WTC11 (cell line): ENCODE data around the gene SMAP2. TPM values are rescaled to one million over a fixed set of nuclear protein-coding genes. Genes with fewer than 3 reads are reported as not detected.

Experiments
- ATAC-seq: fragments of 200-7000 bp; cut with Tn5 transposase; 2 replicates; pipeline ENCODE4 v1.10.0; 2021; ENCODE audit warnings: mild to moderate bottlenecking, moderate library complexity
- CTCF ChIA-PET: fragments of 300-600 bp; sonication (Branson Sonifier 250); formaldehyde crosslinking; loops from one replicate; lab custom pipeline; 2021; ENCODE audit warnings: antibody characterized with exemption; lab: Charles Lee
- POLR2A ChIA-PET: fragments of 350-600 bp; sonication (Branson Sonifier 250); formaldehyde crosslinking; loops from one replicate; lab custom pipeline; 2021; ENCODE audit warnings: antibody characterized with exemption; lab: Charles Lee
- DNase-seq: peaks from one replicate; pipeline ENCODE4 v3.0.0; 2021; ENCODE audit warnings: low spot score
- H3K27ac Mint-ChIP-seq: 2 replicates; pipeline ENCODE4 v1.8.0; 2021; ENCODE audit warnings: mixed read lengths
- H3K27me3 Mint-ChIP-seq: 2 replicates; pipeline ENCODE4 v1.8.0; 2021; ENCODE audit warnings: low read depth, mild to moderate bottlenecking, moderate library complexity, mixed read lengths
- H3K36me3 Mint-ChIP-seq: 2 replicates; pipeline ENCODE4 v1.8.0; 2021; ENCODE audit warnings: mixed read lengths
- H3K4me1 Mint-ChIP-seq: 2 replicates; pipeline ENCODE4 v1.8.0; 2022; ENCODE audit warnings: mixed read lengths
- H3K4me3 Mint-ChIP-seq: 2 replicates; pipeline ENCODE4 v1.8.0; 2021; ENCODE audit warnings: mild to moderate bottlenecking, moderate library complexity, mixed read lengths
- H3K9me3 Mint-ChIP-seq: 2 replicates; pipeline ENCODE4 v1.8.0; 2021; ENCODE audit warnings: mixed read lengths
- CDX4 ChIP-seq: fragments of 250-450 bp; sonication (Bioruptor Pico); IDR thresholded peaks from 2 replicates; pipeline ENCODE4 v1.9.0; 2021; ENCODE audit warnings: moderate library complexity, mild to moderate bottlenecking, inconsistent platforms, borderline replicate concordance
- CTCF ChIP-seq: fragments of 200-600 bp; IDR thresholded peaks from 2 replicates; pipeline ENCODE4 v1.8.0; 2022; ENCODE audit warnings: antibody characterized with exemption
- E2F4 ChIP-seq: sonication (generic); formaldehyde crosslinking; IDR thresholded peaks from 2 replicates; pipeline ENCODE4 v1.8.1; 2022; ENCODE audit warnings: low read depth, mild to moderate bottlenecking, moderate library complexity, missing genetic modification reagents, borderline replicate concordance
- E2F5 ChIP-seq: sonication (generic); formaldehyde crosslinking; IDR thresholded peaks from 2 replicates; pipeline ENCODE4 v1.8.1; 2022; ENCODE audit warnings: mild to moderate bottlenecking, moderate library complexity, missing genetic modification reagents
- FOXP1 ChIP-seq: sonication (generic); formaldehyde crosslinking; IDR thresholded peaks from 2 replicates; pipeline ENCODE4 v1.8.0; 2022; ENCODE audit warnings: missing genetic modification reagents, mild to moderate bottlenecking, moderate library complexity, borderline replicate concordance
- HMGA2 ChIP-seq: fragments of 250-450 bp; sonication (Bioruptor Pico); IDR thresholded peaks from 2 replicates; pipeline ENCODE4 v1.4.0; 2021; ENCODE audit warnings: mild to moderate bottlenecking, moderate library complexity
- NFATC4 ChIP-seq: fragments of 250-450 bp; sonication (Bioruptor Pico); IDR thresholded peaks from 2 replicates; pipeline ENCODE4 v1.9.0; 2021; ENCODE audit warnings: mild to moderate bottlenecking
- RELA ChIP-seq: sonication (generic); formaldehyde crosslinking; IDR thresholded peaks from 2 replicates; pipeline ENCODE4 v1.8.1; 2022; ENCODE audit warnings: missing genetic modification reagents, mild to moderate bottlenecking, borderline replicate concordance
- SOX15 ChIP-seq: fragments of 250-450 bp; sonication (Bioruptor Pico); IDR thresholded peaks from 2 replicates; pipeline ENCODE4 v1.9.0; 2021; ENCODE audit warnings: mild to moderate bottlenecking
- ZBTB21 ChIP-seq: sonication (generic); formaldehyde crosslinking; IDR thresholded peaks from 2 replicates; pipeline ENCODE4 v1.8.1; 2023; ENCODE audit warnings: mild to moderate bottlenecking, missing genetic modification reagents, borderline replicate concordance
- ZNF138 ChIP-seq: sonication (generic); formaldehyde crosslinking; conservative IDR thresholded peaks from 2 replicates; pipeline ENCODE4 v1.8.1; 2022; ENCODE audit warnings: mild to moderate bottlenecking, moderate library complexity, missing genetic modification reagents
- ZNF219 ChIP-seq: sonication (generic); formaldehyde crosslinking; IDR thresholded peaks from 2 replicates; pipeline ENCODE4 v1.8.0; 2023; ENCODE audit warnings: missing genetic modification reagents, mild to moderate bottlenecking, borderline replicate concordance
- ZNF232 ChIP-seq: sonication (generic); formaldehyde crosslinking; IDR thresholded peaks from 2 replicates; pipeline ENCODE4 v1.8.0; 2022; ENCODE audit warnings: mild to moderate bottlenecking, missing genetic modification reagents
- ZNF281 ChIP-seq: sonication (generic); formaldehyde crosslinking; IDR thresholded peaks from 2 replicates; pipeline ENCODE4 v1.8.0; 2023; ENCODE audit warnings: mild to moderate bottlenecking, missing genetic modification reagents
- ZNF671 ChIP-seq: fragments of 250-450 bp; sonication (Bioruptor Pico); IDR thresholded peaks from 2 replicates; pipeline ENCODE4 v1.8.0; 2021; ENCODE audit warnings: mild to moderate bottlenecking
- total RNA-seq: library from RNA; stranded (reverse); gene quantifications from 3 replicates; pipeline ENCODE4 v1.2.3, GENCODE V29; 2021
- TF ChIP-seq, protein P1 (sequence below): sonication (generic); formaldehyde crosslinking; IDR thresholded peaks from 2 replicates; pipeline ENCODE4 v1.8.0; 2022; ENCODE audit warnings: mild to moderate bottlenecking, missing genetic modification reagents
- TF ChIP-seq, protein P2 (sequence below): sonication (generic); formaldehyde crosslinking; IDR thresholded peaks from 2 replicates; pipeline ENCODE4 v1.8.0; 2023; ENCODE audit warnings: missing genetic modification reagents
- TF ChIP-seq, protein P3 (sequence below): fragments of 250-450 bp; sonication (Bioruptor Pico); IDR thresholded peaks from 2 replicates; pipeline ENCODE4 v1.8.0; 2021; ENCODE audit warnings: mild to moderate bottlenecking
- TF ChIP-seq, protein P4 (sequence below): sonication (generic); formaldehyde crosslinking; IDR thresholded peaks from 2 replicates; pipeline ENCODE4 v1.8.0; 2022; ENCODE audit warnings: mild to moderate bottlenecking, missing genetic modification reagents

SMAP2 gene
- total RNA-seq, 1 experiment from 2014 or later = 4.9 TPM

- TF ChIP-seq ZNF671 (no peak), SOX15 (CRISPR knock-in tag) (no peak), CTCF (no peak), FOXP1 (CRISPR knock-in tag) (no peak), NFATC4 (CRISPR knock-in tag) (no peak), E2F4 (CRISPR knock-in tag) (no peak), ZNF138 (CRISPR knock-in tag) (no peak)
- TF ChIP-seq, protein P1, sequence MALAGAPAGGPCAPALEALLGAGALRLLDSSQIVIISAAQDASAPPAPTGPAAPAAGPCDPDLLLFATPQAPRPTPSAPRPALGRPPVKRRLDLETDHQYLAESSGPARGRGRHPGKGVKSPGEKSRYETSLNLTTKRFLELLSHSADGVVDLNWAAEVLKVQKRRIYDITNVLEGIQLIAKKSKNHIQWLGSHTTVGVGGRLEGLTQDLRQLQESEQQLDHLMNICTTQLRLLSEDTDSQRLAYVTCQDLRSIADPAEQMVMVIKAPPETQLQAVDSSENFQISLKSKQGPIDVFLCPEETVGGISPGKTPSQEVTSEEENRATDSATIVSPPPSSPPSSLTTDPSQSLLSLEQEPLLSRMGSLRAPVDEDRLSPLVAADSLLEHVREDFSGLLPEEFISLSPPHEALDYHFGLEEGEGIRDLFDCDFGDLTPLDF (CRISPR knock-in tag) = no peak
- TF ChIP-seq, protein P2, sequence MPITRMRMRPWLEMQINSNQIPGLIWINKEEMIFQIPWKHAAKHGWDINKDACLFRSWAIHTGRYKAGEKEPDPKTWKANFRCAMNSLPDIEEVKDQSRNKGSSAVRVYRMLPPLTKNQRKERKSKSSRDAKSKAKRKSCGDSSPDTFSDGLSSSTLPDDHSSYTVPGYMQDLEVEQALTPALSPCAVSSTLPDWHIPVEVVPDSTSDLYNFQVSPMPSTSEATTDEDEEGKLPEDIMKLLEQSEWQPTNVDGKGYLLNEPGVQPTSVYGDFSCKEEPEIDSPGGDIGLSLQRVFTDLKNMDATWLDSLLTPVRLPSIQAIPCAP (CRISPR knock-in tag) = no peak
- TF ChIP-seq, protein P3, sequence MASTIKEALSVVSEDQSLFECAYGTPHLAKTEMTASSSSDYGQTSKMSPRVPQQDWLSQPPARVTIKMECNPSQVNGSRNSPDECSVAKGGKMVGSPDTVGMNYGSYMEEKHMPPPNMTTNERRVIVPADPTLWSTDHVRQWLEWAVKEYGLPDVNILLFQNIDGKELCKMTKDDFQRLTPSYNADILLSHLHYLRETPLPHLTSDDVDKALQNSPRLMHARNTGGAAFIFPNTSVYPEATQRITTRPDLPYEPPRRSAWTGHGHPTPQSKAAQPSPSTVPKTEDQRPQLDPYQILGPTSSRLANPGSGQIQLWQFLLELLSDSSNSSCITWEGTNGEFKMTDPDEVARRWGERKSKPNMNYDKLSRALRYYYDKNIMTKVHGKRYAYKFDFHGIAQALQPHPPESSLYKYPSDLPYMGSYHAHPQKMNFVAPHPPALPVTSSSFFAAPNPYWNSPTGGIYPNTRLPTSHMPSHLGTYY = no peak
- TF ChIP-seq, all 79 proteins: peak for 0
Observed at GRCh38 chr1:40392221-40392620, 18.7 kb downstream of the SMAP2 start (continued).

DNA sequence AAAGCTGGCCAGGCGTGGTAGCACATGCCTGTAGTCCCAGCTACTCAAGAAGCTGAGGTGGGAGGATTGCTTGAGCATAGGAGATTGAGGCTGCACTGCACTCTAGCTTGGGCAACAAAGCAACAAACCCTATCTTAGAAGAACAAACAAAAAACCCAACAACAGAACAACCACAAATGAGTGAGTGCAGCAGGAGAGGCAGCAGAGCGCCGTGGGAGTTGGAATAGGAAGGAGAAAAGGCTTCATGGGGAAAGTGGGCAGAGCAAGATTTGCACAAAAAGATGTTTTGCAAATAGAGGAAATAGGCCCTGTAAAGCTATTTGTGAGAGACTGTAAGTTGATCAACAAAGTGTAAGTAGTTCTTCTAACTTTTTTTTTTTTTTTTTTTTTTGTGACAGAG is 19.6 kb downstream of the SMAP2 start:
- H3K4me1 Mint-ChIP-seq = peaks cover 4% of the 10 kb centered on the region; the same call in 1 of the 2 replicates
- ChIA-PET CTCF (interaction anchor here (0.7 to 2.9 kb wide), 4 partner anchors 12 to 361 kb away, joined by 3 to 13 read pairs (median 5); no protein-coding TSS in a partner anchor), POLR2A (no interaction called here)
- no peaks in the 10 kb centered on the region for H3K27me3 Mint-ChIP-seq
- H3K27ac Mint-ChIP-seq = no peak overlapping the region
- DNase-seq (no peak), ATAC-seq (no peak)
- H3K36me3 Mint-ChIP-seq = no peaks in the 10 kb centered on the region
- TF ChIP-seq E2F5 (CRISPR knock-in tag) = no peak
- no peaks in the 10 kb centered on the region for H3K9me3 Mint-ChIP-seq
- H3K4me3 Mint-ChIP-seq = no peak overlapping the region

DNA sequence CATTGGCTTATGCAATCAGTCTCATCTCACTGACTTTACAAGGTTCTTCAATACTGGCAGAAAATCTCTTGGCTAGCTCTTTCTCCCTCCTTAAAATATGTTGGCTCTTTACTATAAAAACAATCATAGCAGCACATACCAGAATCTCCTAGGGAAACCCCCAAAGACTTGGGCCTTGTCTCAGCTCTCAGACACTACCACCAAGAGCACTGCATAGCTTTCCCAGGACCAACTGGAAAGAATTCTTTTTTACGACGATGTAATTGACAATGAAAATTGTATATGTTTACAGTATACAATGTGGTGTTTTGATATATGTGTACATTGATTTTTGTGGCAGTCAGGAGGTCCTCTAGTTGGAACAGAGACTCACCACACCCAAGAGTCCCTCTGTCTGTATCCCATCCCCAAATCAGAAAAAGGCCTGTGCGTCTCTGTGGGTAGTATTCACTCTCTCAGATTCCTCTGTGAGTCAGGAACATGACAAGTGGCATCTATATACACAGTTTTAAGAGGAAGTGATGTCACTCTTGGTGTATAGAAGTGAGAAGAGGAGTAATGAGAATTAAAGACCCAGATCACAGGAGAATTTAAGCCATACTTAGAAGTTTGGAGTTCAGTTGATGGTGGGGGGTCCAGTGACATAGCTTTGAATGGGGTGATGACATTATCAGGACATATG is 21.1 kb downstream of the SMAP2 start:
- DNase-seq = no peak
- CTCF ChIA-PET = interaction anchor here (0.8 to 1.0 kb wide), 2 partner anchors 43 to 56 kb away, joined by 3 to 4 read pairs; no protein-coding TSS in a partner anchor
- ATAC-seq = no peak
- TF ChIP-seq ZNF219 (CRISPR knock-in tag) (no peak), ZNF232 (CRISPR knock-in tag) (no peak), ZBTB21 (CRISPR knock-in tag) (no peak), RELA (no peak), CDX4 (CRISPR knock-in tag) (no peak), HMGA2 (CRISPR knock-in tag) (no peak), ZNF281 (CRISPR knock-in tag) (no peak)
- TF ChIP-seq, protein P4, sequence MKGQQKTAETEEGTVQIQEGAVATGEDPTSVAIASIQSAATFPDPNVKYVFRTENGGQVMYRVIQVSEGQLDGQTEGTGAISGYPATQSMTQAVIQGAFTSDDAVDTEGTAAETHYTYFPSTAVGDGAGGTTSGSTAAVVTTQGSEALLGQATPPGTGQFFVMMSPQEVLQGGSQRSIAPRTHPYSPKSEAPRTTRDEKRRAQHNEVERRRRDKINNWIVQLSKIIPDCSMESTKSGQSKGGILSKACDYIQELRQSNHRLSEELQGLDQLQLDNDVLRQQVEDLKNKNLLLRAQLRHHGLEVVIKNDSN (CRISPR knock-in tag) = no peak

More for the DNA sequence above, 21.1 kb downstream of the SMAP2 start:
- POLR2A ChIA-PET = no interaction called here
- Mint-ChIP-seq H3K36me3 (no peaks in the 10 kb centered on the region), H3K27ac (no peak overlapping the region), H3K27me3 (no peaks in the 10 kb centered on the region), H3K4me3 (no peak overlapping the region), H3K9me3 (no peaks in the 10 kb centered on the region), H3K4me1 (peaks cover 4% of the 10 kb centered on the region; the same call in 1 of the 2 replicates)
